GM21528 (cell line): Measurements from ENCODE around the gene FABP7.
"Not testable (repeated sequence)": the region's sequence is repeated elsewhere in the genome, so short reads cannot be mapped to it uniquely, and the experiment has no call there.

ENCODE experiments used
- ATAC-seq: cut with Tn5 transposase; IDR thresholded peaks from one replicate; pipeline ENCODE4 v1.9.1; 2021; ENCODE audit warnings: mild to moderate bottlenecking, moderate library complexity; ENCODE audit not compliant: unreplicated experiment, low FRiP score

The FABP7 gene

DNA sequence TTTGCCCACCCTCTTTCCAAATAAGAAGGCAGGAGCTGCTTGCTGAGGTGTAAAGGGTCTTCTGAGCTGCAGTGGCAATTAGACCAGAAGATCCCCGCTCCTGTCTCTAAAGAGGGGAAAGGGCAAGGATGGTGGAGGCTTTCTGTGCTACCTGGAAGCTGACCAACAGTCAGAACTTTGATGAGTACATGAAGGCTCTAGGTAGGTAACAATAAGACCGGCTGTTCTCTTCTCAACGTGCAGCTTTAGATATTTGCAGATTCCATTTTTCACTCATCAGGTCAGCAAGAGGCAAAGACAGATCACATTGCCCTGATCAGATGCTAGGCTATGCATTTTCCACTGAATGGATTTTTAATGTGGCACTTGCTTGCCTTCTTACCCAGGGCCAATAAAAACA, at the start of gene FABP7:
FABP7 (plus strand) TSS at position 50 of the 400 bp plus-strand sequence; CDS start at position 129, 79 bp downstream.
- ATAC-seq = no peak

DNA sequence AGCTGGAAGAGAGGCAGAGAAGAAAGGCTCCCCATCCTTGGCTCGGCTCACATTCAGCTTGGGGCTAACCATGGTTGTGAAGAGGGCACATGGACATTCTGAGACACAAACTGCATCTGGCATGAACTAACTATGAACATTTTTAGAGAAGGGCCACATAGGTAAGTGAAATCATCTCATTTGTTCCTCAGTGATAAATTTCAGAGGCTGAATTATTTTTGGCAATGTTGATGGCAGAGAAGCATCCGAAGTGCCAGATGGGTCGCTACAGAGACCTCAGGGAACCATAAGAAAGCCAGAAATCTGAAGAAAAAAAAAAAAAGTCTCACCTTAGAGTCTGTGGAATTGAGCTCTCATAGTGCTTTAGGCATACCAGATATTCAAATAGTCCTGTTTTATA, 49.2 kb upstream of the FABP7 start:
- ATAC-seq = no peak

DNA sequence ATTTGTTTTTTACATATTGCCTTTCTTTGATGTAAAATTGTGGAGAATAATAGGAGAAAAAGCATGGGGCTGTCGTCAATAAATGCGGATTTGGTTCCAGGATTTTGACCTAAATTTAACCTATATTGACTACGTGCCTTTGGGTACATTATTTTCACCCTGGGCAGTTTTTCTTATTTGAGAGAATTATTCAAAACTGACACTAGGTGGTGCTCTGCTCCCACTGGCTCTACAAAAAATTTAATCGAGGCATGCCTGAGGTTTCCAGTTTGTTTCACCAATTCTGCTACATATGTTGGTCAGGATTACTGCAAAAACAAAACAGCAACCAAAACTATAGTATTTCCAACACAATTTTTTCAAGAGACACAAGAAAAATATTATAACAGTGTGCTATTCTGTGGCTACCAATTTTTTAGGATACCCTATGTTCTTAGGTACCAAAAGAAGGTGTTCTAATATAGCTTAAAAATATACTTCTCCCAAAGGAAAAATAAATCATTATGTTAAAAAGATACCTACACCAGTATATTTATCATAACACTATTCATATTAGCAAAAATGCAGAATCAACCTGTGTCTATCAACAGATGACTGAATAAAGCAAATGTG, 48.6 kb upstream of the FABP7 start:
- ATAC-seq = no peak

DNA sequence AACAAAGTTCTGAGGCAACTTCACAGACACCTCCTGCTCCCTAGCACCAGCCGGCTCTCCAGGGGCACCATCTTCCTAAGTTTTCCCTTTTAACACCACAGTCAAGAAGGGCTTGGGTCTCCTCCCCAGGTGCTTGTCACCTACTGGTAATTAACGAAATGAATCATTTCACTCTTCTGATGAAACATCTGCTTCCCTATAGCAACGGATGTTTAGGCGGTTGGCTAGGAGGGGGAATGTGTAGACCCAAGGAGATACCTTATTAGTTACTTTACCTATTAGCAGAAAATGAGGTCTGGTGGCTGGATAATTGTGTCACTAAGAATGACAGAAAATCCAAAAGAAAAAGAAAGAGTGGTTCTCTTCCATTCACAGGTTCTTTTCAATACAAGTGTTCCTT, 46.3 kb upstream of the FABP7 start:
- ATAC-seq = no peak

DNA sequence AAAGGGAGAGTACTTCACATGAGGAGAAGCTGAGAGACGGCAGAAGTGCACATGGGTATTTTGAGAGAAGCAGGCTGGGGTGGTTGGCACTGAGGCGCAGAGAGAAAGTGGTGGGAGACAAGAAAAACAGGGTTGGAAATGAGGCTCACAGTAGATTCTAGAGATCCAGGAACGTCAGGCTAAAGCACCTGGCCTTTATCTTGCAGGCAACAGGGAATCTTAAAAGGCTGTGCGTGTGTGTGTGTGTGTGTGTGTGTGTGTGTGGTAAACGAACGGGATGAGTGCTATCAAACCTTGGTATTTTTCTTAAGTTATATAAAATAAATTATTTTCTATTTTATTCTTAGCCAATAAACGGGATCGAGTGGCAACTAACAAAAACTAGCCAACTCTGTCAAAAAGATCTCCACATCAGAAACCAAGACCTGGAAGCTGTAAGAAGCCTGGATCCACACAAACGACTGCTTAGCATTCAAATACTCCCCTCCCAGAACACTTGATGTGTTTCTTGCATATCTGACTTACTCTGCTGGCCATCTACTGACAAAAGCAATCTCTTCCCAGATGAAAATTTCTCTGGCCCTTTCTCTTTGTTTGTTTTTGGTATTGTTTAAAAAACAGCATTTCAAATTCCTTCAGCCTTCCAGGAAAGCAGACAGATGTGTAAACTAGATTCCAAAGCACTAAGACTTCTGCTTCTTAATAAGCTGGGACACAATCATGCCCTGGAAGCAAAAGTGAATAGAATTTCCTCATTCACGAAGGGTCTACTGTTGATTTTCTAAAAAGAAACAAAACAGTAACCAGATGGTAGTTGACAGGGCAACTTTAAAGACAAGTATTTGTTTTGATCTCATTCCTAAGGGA, 44.8 kb upstream of the FABP7 start:
- no peak for ATAC-seq

DNA sequence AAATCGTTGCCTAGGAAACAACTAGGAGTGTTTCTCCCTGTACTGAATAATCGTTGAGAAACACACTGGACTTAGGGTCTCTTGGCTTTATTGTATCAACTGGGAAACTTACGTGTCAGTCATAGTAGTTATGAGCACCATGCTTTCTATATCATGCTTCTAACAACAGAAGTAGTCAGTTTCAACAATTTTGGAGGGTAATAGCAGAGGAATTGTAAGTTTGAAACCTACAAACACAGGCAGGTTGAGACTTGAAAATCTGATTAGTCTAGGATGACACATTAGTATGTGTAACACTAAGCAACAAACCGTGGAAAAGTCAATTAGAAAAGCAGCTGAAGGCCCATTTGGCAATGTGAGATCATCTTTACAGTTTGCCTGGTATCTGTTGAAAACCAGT, 43.9 kb upstream of the FABP7 start:
- ATAC-seq = no peak

DNA sequence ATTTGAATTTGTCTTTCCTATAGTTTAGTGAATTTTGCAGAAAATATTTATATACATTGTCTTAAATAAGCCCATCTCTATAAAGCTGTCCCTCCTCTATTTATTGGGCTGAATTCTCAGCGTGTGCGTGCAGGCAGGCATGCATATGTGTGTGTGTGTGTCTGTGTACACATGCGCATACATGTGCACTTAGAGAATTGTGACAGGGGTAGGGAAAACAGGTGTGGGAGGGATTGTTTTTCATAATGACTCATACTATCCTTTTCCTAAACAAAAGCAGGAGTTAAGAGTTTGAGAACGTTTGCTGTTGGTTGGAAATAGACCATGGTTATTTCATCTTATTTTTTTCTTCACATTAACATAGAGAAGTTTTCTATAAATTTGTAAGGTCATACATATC, 43.4 kb upstream of the FABP7 start:
- no peak for ATAC-seq

DNA sequence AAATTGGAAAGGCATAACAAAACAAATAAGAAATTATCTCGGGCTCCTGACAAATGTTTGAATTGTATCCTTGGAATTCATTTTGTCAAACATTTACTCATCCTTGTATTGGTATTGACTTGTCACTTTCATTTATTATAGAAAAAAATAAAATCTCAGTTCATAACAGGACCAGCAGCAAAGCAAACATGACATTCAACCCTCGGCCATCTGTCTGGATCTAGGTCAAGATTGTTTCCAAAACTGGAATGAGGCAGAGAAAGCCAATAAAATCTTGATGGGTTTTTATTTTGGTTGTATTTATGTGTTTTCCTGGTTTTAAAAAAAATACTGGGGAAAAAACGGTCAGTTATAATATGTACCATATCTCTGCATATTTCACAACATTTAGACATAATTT, 42.9 kb upstream of the FABP7 start:
- no peak for ATAC-seq

DNA sequence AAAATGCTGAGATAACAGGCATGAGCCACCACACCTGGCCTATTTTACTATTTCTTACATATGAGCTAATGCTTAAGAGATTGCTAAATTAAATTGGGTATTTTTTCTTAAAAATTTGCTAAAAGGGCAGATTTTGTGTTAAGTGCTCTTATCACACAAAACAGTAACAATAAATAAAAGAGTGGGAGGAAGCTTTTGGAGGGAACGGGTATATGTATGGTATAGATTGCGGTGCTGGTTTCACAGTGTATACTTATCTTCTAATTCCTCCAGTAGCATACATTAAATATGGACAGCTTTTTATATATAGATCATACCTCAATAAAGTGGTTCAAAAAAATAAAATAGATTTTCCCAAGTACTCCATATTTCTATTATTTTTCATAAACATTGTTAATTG, 39.4 kb upstream of the FABP7 start:
- no peak for ATAC-seq

DNA sequence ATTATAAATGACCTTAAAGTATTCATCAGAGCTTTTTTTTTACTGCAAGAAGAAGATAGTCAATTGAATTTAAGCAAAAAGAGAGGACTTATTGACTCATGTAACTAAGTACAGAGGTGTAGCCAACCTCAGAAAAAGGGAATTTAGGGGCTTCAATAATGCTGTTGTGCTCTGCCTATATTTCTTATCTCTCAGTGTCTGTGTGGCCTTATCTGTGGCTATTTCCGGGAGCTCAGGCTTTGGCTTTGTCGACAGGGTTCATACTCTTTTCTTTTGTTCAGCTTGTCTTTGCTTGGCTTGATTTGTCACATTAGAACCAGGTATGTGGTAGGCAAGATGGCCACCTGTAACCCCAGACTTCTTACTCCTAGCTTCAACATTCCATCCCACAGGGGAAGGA, 38.6 kb upstream of the FABP7 start:
- ATAC-seq = no peak

DNA sequence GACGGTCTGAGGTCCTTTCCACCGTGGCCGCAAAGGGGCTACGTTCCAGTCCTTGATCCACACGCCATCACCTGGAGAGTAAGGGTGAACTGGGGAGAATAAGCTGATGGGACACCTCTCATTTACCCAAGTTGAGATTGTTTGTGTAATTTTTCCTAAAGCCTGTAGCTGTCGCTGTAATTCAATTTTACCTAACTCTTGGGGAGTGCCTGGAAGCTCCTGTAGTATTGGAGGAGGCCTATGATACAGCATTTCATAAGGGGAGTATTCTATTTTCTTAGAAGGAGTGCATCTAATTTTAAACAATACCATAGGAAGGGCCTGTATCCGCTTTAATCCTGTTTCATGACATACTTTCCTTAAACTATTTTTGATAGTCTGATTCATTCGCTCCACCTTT, 35.3 kb upstream of the FABP7 start:
- ATAC-seq = not testable (repeated sequence)

DNA sequence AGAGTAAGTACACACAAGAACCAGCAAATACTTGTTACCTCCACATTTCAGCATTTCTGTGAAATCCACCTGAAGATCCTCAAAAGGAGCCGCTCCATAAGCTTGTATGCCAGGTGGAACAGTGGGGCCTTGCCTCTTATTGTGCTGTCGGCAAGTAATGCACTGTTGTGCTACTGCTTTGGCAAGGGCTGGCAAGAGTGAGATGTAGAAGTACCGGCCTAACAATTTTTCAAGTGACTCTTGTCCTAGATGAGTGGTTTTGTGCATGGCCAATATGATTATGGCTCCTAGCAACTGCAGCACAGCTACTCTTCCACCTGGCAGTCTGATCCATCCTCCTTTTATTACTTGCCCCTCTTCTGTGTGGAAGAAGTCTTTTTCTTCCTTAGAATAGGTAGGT, 34.7 kb upstream of the FABP7 start:
- ATAC-seq = not testable (repeated sequence)

DNA sequence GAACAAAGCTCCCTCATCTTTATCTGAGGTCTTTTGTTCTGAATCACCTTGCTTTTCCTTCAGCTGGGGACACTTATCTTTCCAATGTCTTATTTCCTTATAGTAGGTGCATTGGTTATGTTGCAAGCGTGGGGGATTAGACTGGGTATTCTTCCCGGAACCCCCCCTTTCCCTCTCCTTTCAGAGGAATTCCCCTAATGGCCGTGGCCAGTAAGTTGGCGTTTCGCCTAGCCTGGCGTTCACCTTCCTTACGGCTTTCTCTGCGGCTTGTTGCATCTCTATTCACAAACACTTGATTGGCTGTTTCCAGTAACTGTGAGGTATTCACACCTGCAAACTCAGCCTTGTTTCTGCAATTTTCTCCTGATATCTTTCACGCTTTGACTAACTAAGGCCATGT, 32.8 kb upstream of the FABP7 start:
- ATAC-seq = no peak

DNA sequence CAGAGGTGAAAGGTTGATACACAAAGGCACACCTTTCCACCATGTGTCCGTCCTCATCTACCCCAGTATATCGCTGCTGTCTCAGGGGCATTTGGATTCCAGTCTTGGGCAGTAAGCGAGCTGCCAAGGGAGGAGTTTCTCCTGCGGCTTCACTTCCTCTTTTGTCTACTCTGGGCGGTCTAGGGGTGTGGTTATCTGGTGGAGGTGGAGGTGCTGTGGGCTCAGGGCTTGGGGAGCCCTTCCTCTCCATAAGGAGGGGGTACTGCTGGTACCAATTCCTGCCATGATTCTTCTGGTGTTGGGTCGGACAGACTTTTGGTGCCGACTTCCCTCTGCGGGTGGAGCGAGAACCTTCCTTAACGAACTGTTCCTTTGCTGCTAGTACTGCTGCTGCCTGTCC, 31.9 kb upstream of the FABP7 start:
- ATAC-seq = no peak

DNA sequence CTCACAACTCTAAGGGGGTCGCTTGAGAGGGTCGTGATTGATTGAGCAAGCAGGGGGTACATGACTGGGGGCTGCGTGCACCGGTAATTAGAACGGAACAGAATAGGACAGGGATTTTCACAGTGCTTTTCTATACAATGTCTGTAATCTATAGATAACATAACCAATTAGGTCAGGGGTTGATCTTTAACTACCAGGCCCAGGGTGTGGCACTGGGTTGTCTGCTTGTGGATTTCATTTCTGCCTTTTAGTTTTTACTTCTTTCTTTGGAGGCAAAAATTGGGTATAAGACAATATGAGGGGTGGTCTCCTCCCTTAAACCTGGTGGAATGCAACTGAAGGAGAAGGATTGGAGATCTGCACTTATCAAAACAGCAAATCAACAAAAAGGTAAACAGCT, 30.6 kb upstream of the FABP7 start:
- ATAC-seq = not testable (repeated sequence)

DNA sequence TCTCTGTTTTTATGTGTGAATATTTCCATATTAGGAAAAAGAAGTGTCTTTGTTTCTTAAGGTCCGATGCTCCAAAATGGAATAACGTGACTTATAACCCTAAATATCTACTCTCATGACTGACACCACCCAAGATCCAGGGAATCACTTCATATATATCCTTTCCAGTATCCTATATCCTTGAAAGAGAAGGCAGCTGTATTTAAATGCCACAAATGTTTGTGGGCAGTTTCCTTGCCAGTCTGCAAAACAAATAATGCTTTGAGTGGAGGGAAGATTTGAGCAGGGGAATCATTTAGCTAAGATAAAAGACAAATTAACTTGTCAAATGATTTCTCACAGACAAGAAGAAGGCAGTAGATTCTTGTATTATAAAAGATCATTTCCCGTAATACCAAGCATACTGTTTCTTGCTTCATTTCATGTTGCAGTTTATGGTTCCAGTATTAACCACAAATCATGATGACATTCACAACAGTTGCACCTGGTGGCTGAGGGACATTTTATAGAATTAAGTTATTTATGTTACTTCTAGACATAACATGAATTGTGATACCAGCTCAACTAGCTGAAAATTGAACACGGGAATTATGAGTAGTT, 30.0 kb upstream of the FABP7 start:
- ATAC-seq = no peak

DNA sequence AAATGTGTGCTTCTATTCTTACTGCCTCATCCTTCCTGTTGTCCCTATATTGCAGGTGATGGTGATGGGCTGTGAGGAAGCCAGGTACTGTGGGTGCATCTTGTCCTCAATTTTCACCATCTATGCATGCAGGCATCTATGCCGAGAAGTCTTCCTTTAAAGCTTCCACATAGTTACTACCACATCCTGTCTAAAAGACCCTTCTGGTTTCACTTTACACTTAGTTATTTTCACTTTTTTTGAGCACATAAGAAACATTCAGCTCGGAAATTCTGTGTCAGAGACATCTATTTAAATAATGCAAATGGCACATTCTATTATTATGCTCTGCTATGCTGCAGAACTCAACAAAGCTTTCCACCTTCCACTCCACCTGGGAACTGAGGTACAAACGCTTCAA, 28.2 kb upstream of the FABP7 start:
- peak; percentile 94 for ATAC-seq

DNA sequence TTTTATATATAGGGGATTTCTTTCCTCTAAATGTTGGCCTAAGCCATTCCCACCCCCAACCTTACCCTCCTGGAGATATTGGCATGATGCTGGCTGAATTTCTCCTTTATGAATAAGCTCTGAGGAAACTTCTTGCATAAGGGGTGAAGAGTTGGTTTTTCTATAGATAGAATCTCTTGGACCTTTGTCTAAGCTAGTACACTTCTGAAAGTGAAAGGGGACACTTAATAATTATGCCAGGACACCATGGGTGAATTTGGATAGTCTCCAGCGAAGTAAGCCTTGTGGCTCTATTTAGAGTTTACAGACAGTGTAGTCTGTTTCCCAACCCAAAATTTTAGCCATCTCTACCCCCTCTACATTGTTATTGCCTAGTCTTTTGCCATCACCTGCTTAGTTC, 27.1 kb upstream of the FABP7 start:
- no peak for ATAC-seq

DNA sequence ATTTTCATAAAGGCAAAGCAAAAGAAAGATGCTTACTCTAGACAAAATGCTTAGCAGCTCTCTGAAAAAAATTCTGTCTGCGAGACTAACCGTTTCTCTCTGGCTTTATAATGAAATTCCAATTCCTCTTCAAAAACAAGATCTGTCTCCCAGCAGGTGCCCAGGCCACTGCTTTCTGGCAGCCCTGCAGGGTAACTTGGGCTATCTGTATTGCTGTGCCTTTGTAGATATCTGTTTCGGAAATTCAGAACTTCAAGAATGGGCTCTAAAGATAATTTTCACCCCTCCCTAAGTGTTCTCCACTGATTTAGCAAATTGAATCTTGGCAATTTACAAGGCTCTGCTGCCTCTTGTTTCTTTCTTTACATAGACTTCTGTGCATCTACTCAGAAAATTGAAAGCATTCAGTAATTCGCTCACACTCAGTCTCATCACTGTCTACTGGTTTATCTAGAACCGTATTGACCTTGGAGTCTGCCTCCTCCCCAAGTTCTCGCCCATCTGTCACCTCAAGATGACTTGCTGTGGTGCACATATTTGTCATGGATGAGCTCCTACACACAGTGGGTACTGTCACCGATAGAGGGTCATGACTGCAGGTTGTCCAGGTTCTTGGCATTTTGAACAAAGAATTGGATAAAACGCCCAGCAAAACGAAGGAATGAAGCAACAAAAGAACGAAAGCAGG, 26.4 kb upstream of the FABP7 start:
- no peak for ATAC-seq

DNA sequence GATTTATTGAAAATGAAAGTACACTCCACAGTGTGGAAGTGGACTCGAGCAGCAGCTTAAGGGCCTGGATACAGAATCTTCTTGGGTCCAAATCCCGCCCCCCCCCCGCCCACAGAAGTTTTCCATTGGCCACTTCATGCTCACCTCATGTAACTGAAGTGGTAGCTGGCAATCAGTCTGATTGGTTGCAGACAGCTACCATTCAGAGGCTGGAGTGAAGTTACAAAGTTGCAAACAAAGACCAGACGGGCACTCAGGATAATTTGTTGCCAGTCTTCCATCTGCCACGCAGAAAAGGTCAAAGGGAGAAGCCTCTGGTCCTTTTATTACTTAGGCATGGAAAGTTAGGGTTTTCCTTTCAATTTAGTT, 25.8 kb upstream of the FABP7 start:
- no peak for ATAC-seq

DNA sequence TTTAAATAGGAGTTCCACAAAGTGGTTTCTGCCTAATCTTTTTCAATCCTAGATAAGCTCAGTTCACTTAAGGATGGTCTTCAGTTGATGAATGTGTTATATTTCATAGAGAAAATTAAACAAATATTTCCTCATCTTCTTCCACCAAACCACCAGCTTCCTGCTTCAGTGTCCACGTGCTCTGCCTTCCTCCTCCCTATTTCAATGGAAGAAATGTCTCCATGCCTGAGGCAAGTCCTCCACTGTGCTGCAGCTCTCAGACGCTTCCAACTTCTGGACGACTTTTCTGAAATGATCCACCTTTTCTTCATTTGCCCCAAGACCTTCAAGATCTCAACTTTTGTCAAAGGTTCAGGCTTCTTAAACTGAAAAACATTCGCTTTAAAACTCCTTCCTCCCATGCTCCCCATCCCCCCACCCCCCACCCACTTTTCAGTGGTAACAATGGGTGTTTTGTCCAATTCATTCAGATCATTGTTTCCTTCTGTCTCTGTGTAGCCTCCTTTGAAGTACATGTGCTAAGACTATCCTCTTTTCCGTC, 25.3 kb upstream of the FABP7 start:
- no peak for ATAC-seq
